Duodenal mucosa (tissue), 2 donors: ENCODE data around the gene ITPR2.
"Not testable (repeated sequence)": the region's sequence is repeated elsewhere in the genome, so short reads cannot be mapped to it uniquely, and the experiment has no call there.

Experiments
- H3K27ac ChIP-seq: one replicate; pipeline ENCODE4 v1.7.0; 2013; ENCODE audit warnings: low read depth, low read length
- H3K27me3 ChIP-seq, 2 donors: one replicate each; pipeline ENCODE4 v1.7.0; 2013; ENCODE audit warnings: low read length in 2 of 2, control low read depth in 1 of 2; ENCODE audit not compliant: insufficient read depth in 2 of 2, control insufficient read depth in 1 of 2
- H3K36me3 ChIP-seq, 2 donors: one replicate each; pipeline ENCODE4 v1.7.0; 2013; ENCODE audit warnings: low read length in 2 of 2, control low read depth in 1 of 2; ENCODE audit not compliant: insufficient read depth in 2 of 2, control insufficient read depth in 1 of 2
- H3K4me1 ChIP-seq, 2 donors: one replicate each; pipeline ENCODE4 v1.7.0; 2013; ENCODE audit warnings: low read length in 2 of 2, control low read depth in 1 of 2; ENCODE audit not compliant: insufficient read depth in 2 of 2, control insufficient read depth in 1 of 2
- H3K4me3 ChIP-seq, 2 donors: one replicate each; pipeline ENCODE4 v1.7.0; 2013; ENCODE audit warnings: low read length in 2 of 2, low read depth in 1 of 2
- H3K9ac ChIP-seq, 2 donors: one replicate each; pipeline ENCODE4 v1.7.0; 2013; ENCODE audit warnings: low read length in 2 of 2, low read depth in 1 of 2
- H3K9me3 ChIP-seq, 2 donors: one replicate each; pipeline ENCODE4 v1.7.0; 2013; ENCODE audit warnings: low read length in 2 of 2, control low read depth in 1 of 2; ENCODE audit not compliant: control insufficient read depth in 1 of 2

Gene ITPR2

GRCh38 chr12:26791301-26791791 is 41.6 kb downstream of the ITPR2 start:
- Histone ChIP-seq H3K9me3 (no peaks in the 10 kb centered on the region), H3K27me3 (no peaks in the 10 kb centered on the region), H3K4me3 (no peak overlapping the region), H3K9ac (no peak overlapping the region), H3K27ac (no peak overlapping the region), H3K4me1 (peaks cover 0 to 6% of the 10 kb centered on the region in 2 donors), H3K36me3 (no peaks in the 10 kb centered on the region)

- no peaks in the 10 kb centered on the region for H3K36me3 ChIP-seq
- no peaks in the 10 kb centered on the region for H3K9me3 ChIP-seq
- H3K27me3 ChIP-seq: no peaks in the 10 kb centered on the region
- H3K9ac ChIP-seq: no peak overlapping the region
- no peak overlapping the region for H3K27ac ChIP-seq
- no peak overlapping the region for H3K4me3 ChIP-seq
- H3K4me1 ChIP-seq: peaks cover 0 to 6% of the 10 kb centered on the region in 2 donors
These were observed 42.4 kb downstream of the ITPR2 start for GRCh38 chr12:26790645-26790994.

- H3K4me3 ChIP-seq: no peak overlapping the region
- H3K4me1 ChIP-seq: peaks cover 0 to 6% of the 10 kb centered on the region in 2 donors
- H3K9me3 ChIP-seq: no peaks in the 10 kb centered on the region
- H3K9ac ChIP-seq: no peak overlapping the region
- H3K27ac ChIP-seq: no peak overlapping the region
- H3K36me3 ChIP-seq: no peaks in the 10 kb centered on the region
- no peaks in the 10 kb centered on the region for H3K27me3 ChIP-seq
These were observed 43.0 kb downstream of the ITPR2 start for GRCh38 chr12:26789731-26790644.

GRCh38 chr12:26786865-26787514 is 46.0 kb downstream of the ITPR2 start:
- H3K9me3 ChIP-seq: no peaks in the 10 kb centered on the region
- peaks cover 0 to 6% of the 10 kb centered on the region in 2 donors for H3K4me1 ChIP-seq
- H3K9ac ChIP-seq: no peak overlapping the region
- no peak overlapping the region for H3K27ac ChIP-seq
- H3K4me3 ChIP-seq: no peak overlapping the region
- H3K36me3 ChIP-seq: no peaks in the 10 kb centered on the region
- H3K27me3 ChIP-seq: no peaks in the 10 kb centered on the region

GRCh38 chr12:26786491-26786864 is 46.5 kb downstream of the ITPR2 start:
- Histone ChIP-seq H3K9me3 (no peaks in the 10 kb centered on the region), H3K4me3 (no peak overlapping the region), H3K27me3 (no peaks in the 10 kb centered on the region), H3K9ac (no peak overlapping the region), H3K4me1 (peaks cover 0 to 6% of the 10 kb centered on the region in 2 donors), H3K27ac (no peak overlapping the region), H3K36me3 (no peaks in the 10 kb centered on the region)

GRCh38 chr12:26783816-26784379 is 49.1 kb downstream of the ITPR2 start:
- H3K36me3 ChIP-seq, H3K4me3 ChIP-seq, H3K27ac ChIP-seq, H3K4me1 ChIP-seq, H3K27me3 ChIP-seq, H3K9me3 ChIP-seq, H3K9ac ChIP-seq: not testable (repeated sequence)

- Histone ChIP-seq H3K27ac (no peak overlapping the region), H3K9ac (no peak overlapping the region), H3K9me3 (peaks cover 0 to 2% of the 10 kb centered on the region in 2 donors), H3K36me3 (peaks cover 0 to 3% of the 10 kb centered on the region in 2 donors), H3K4me1 (peaks cover 0 to 6% of the 10 kb centered on the region in 2 donors), H3K27me3 (no peaks in the 10 kb centered on the region), H3K4me3 (no peak overlapping the region)
These were observed 49.9 kb downstream of the ITPR2 start for GRCh38 chr12:26783131-26783526.

- Histone ChIP-seq H3K27ac (no peak overlapping the region), H3K27me3 (no peaks in the 10 kb centered on the region), H3K9ac (no peak overlapping the region), H3K9me3 (peaks cover 3 to 7% of the 10 kb centered on the region in 2 donors), H3K36me3 (peaks cover 0 to 7% of the 10 kb centered on the region in 2 donors), H3K4me1 (peaks cover 0 to 6% of the 10 kb centered on the region in 2 donors), H3K4me3 (no peak overlapping the region)
These were observed 50.4 kb downstream of the ITPR2 start for GRCh38 chr12:26782372-26783130.

GRCh38 chr12:26780656-26781055 is 52.3 kb downstream of the ITPR2 start:
- H3K9ac ChIP-seq, H3K4me1 ChIP-seq, H3K27ac ChIP-seq, H3K27me3 ChIP-seq, H3K4me3 ChIP-seq: not testable (repeated sequence)
- peaks cover 0 to 12% of the 10 kb centered on the region in 2 donors for H3K36me3 ChIP-seq
- H3K9me3 ChIP-seq: peaks cover 9 to 14% of the 10 kb centered on the region in 2 donors
